CD4-positive, alpha-beta T cell treated with Interferon alpha-2 for 1 hour (primary cell): ENCODE data around the gene SAFB.

Experiments used
- DNase-seq, 2 donors: peaks; one replicate each; pipeline ENCODE4 v3.0.0-alpha.2; 2020 to 2022

SAFB gene

GRCh38 chr19:5622465-5623396 is at the start of gene SAFB, which contains the start of gene SAFB2:
TSS of gene SAFB (plus strand) at chr19:5623083. CDS start at chr19:5623206, 123 bp downstream.
TSS of gene SAFB2 (minus strand) at chr19:5622776. CDS start at chr19:5622715, 61 bp downstream.
- peak; percentile 100 for DNase-seq

DNA sequence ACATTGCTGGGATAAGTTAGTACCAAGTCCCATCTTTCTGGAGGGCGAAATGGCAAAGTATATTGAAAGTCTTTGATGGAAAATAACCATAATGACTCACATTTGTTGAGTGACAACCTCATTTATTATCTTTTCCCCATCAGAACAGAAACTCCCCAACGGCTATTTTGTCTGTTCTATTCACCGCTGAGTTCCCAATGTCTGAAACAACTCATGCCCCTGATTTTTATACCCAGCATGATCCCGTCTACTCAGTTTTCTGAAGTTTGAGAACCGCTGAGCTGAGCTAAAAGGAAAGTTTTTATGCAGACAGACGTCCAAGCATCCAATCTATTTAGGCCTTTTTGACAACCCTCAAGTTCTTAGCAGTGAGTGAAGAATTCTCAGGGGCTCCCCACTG is 47.3 kb upstream of the SAFB start:
- no peak for DNase-seq

- DNase-seq = peak; percentile 48 to 68
Measured at GRCh38 chr19:5578097-5578846, 44.6 kb upstream of the SAFB start.

- DNase-seq = no peak
Measured at GRCh38 chr19:5579286-5579685, 43.6 kb upstream of the SAFB start.

DNA sequence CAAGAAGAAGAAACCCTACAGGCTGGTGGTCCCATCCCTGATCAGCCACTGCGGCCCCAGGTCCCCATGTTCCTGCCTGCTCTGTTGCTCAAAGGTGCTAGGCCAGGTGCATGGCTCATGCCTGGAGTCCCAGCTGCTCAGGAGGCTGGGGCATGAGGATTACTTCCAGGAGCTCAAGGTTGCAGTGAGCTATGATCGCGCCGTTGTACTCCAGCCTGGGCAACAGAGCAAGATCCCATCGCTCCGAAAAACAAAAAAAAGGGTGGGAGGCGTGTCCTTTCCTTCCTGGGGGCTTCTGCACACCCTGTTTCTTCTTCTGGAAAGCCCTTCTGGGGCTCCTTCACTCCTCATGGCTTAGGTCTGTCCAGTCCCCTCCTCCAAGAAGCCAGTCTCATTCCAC is 43.2 kb upstream of the SAFB start:
- no peak for DNase-seq

DNA sequence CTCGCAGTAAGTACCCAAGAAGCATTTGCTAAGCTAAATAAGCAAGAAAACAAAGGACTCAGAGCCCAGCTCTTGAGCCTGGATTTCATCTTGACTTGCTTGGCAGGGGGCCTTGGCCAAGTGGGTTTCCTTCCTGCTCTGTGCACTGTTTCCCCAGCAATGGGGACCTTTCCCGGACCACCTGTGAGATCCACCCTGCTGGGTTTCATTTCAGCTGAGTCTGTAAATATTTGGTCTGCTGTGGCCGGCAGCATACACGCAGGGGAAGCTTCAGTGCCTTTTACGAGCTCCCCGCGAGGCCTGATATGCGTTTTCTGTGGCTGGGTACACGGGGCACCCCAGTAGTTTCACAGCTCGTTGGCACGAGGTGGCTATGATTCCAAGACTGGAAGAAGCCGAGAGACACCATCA is 42.7 kb upstream of the SAFB start:
- DNase-seq = no peak

- peak; percentile 4 to 49 for DNase-seq
Measured at GRCh38 chr19:5585461-5586299, 37.2 kb upstream of the SAFB start.

DNA sequence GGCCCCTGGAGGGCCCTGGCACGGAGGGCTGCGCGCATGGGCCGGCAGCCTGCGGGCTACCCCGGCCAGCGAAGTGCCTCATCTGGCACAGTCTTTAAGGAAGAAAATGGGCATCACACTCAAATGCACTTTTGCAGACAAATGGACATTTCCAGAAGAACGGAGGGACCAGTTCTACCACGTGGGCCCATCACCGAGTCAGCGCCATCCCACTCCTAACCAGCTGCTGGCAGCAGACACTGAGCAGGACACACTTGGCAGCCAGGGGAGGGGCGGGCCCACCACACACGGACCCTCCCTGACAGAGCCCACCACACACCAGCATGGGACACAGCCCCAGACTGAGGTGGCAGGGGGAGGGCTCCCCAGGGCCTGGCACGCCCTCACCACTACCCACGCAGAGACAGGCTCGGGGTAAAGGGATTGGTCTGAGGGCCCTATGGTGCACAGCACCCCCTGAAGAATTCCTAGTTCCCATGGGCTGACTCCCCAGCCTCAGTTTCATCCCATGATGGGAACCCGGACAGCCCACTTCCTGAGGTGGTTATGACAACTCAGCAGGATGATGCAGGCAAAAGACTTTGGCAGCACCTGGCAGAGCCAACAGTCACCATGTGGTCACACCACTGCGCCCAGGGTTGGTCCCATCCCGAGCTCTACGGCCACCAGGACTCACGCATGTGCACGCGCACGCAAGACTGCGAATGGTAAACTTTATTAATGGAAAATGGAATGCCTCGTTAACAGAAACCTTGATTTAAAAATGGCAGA is 36.4 kb upstream of the SAFB start:
- DNase-seq = no peak

DNA sequence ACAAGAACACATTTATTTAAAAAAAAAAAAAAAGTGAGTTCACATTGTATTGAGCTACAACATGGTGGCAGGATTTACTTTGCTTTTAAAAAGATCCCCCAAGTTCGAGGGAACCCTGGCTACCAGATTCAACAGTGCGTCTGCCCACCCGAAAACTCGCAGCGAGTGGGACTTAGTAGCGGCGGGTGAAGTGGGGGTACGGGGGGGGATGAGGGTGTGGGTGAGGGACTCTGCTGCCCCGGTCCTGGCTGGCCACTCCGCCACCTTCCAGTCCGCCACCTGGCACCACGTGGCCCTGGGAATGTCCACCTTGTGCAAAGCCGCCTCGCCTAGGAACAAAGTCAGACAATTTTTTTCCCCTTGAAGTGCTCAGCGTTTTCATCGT is 35.8 kb upstream of the SAFB start:
- no peak for DNase-seq

- no peak for DNase-seq
Measured at GRCh38 chr19:5587661-5588060, 35.2 kb upstream of the SAFB start.

GRCh38 chr19:5588441-5588840 is 34.4 kb upstream of the SAFB start:
- no peak for DNase-seq

DNA sequence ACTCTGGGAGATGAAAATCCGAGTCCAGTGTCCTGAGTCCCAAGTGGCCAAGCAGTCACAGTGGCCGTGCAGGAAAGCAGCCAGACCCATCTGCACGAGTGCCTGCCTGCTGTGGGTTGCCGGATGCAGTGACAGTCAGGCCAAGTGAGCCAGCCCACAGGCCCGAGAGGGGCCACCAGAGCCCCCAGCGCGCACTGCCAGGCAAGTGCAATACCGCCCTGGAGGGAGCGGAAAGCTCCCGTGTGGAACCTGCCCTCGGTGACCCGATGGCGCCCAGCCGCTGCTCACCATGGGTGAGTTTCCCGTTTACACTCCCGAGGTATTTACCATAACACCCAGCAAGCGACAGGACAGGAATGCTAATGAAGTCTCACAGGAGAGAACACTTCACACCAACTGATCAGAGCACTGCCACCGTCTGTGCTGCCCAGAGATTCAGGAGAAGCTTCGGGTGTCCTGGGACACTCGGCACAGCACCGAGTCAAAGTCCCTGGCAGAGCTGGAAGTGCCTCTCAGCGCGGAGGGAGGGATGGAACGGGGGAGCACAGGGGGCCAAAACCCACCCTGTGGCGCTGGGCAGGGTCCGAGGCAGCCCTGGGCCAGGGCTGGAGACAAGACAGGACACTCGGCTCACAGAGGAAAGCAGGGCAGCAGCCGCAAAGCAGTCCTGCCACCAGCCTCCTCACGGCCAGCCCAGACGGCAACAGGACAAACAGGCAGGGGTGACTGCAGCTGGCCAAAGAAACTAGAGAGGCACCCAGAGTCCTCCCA is 33.8 kb upstream of the SAFB start:
- DNase-seq = no peak

GRCh38 chr19:5590151-5590864 is 32.6 kb upstream of the SAFB start:
- DNase-seq = no peak

GRCh38 chr19:5590865-5591154 is 32.1 kb upstream of the SAFB start:
- no peak for DNase-seq

- DNase-seq = no peak
Measured at GRCh38 chr19:5591476-5591875, 31.4 kb upstream of the SAFB start.

- no peak for DNase-seq
Measured at GRCh38 chr19:5592531-5593342, 30.1 kb upstream of the SAFB start.

- DNase-seq = no peak
Measured at GRCh38 chr19:5593343-5594255, 29.3 kb upstream of the SAFB start.

- no peak for DNase-seq
Measured at GRCh38 chr19:5594521-5594950, 28.3 kb upstream of the SAFB start.

DNA sequence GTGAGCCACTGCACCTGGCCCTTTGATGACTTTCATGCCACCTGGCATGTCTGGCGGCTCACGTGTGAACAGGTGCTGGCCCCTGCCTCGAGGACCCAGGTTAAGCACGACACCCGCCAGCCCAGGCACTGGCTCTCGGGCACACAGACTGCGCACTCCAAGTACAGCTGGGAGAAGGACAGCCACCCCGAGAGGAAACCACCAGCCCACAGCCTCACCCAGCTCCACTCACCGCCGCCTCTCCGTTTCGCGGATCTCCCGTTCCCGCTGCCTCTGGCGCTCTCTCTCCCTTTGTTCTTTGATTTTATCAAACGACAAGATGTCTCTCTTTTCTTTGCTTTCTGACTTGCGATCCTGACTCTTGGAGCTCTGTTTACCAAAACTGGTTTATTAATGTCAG is 27.8 kb upstream of the SAFB start:
- DNase-seq = no peak
